ENCODE results near the gene TBC1D22B.

Gene TBC1D22B

GRCh38 chr6:37243131-37243815 lies 14.3 kb upstream of the TBC1D22B start:
- no peak for DNase-seq (ENCODE audit: low spot score)
- no peak for TF ChIP-seq CTCF (IDR thresholded peaks at IDR 0.05; ENCODE audit: borderline replicate concordance, control extremely low read depth, extremely low read depth, insufficient read depth, missing control alignments)
- in situ Hi-C loops (cut with MboI; ENCODE audit: low sequenced_read_pairs, unreplicated experiment): no loop called here

GRCh38 chr6:37243816-37244370 lies 13.7 kb upstream of the TBC1D22B start:
- in situ Hi-C loops (cut with MboI; ENCODE audit: low sequenced_read_pairs, unreplicated experiment): no loop called here
- DNase-seq (ENCODE audit: low spot score): no peak
- TF ChIP-seq CTCF (IDR thresholded peaks at IDR 0.05; ENCODE audit: borderline replicate concordance, control extremely low read depth, extremely low read depth, insufficient read depth, missing control alignments): no peak

- DNase-seq (ENCODE audit: low spot score): no peak
- in situ Hi-C loops (cut with MboI; ENCODE audit: low sequenced_read_pairs, unreplicated experiment): no loop called here
- TF ChIP-seq CTCF (IDR thresholded peaks at IDR 0.05; ENCODE audit: borderline replicate concordance, control extremely low read depth, extremely low read depth, insufficient read depth, missing control alignments): no peak
These were observed 12.9 kb upstream of the TBC1D22B start for GRCh38 chr6:37244430-37245310.

- DNase-seq (ENCODE audit: low spot score): no peak
- no peak for TF ChIP-seq CTCF (IDR thresholded peaks at IDR 0.05; ENCODE audit: borderline replicate concordance, control extremely low read depth, extremely low read depth, insufficient read depth, missing control alignments)
- in situ Hi-C loops (cut with MboI; ENCODE audit: low sequenced_read_pairs, unreplicated experiment): no loop called here
These were observed 6.3 kb upstream of the TBC1D22B start for GRCh38 chr6:37251211-37251780.

GRCh38 chr6:37253486-37254007 lies 4.0 kb upstream of the TBC1D22B start:
- no peak for TF ChIP-seq CTCF (IDR thresholded peaks at IDR 0.05; ENCODE audit: borderline replicate concordance, control extremely low read depth, extremely low read depth, insufficient read depth, missing control alignments)
- no peak for DNase-seq (ENCODE audit: low spot score)
- in situ Hi-C loops (cut with MboI; ENCODE audit: low sequenced_read_pairs, unreplicated experiment): no loop called here

- no peak for TF ChIP-seq CTCF (IDR thresholded peaks at IDR 0.05; ENCODE audit: borderline replicate concordance, control extremely low read depth, extremely low read depth, insufficient read depth, missing control alignments)
- in situ Hi-C loops (cut with MboI; ENCODE audit: low sequenced_read_pairs, unreplicated experiment): no loop called here
- no peak for DNase-seq (ENCODE audit: low spot score)
These were observed 2.7 kb upstream of the TBC1D22B start for GRCh38 chr6:37254881-37255280.
